Ectodermal cell (in vitro differentiated cells): ENCODE results near the gene CNTLN.
"Not testable (repeated sequence)": the region's sequence is repeated elsewhere in the genome, so short reads cannot be mapped to it uniquely, and the experiment has no call there.

Experiments used
- H3K27ac ChIP-seq: 2 replicates; pipeline ENCODE4 v1.7.0; 2013; ENCODE audit warnings: mild to moderate bottlenecking, low read depth, low read length; ENCODE audit not compliant: insufficient read depth, poor library complexity, severe bottlenecking
- H3K27me3 ChIP-seq: 2 replicates; pipeline ENCODE4 v1.7.0; 2013; ENCODE audit warnings: mild to moderate bottlenecking, low read length; ENCODE audit not compliant: insufficient read depth, control insufficient read depth, poor library complexity, severe bottlenecking
- H3K36me3 ChIP-seq: one replicate; pipeline ENCODE4 v1.7.0; 2013; ENCODE audit warnings: low read length; ENCODE audit not compliant: control insufficient read depth, insufficient read depth
- H3K4me1 ChIP-seq: one replicate; pipeline ENCODE4 v1.7.0; 2013; ENCODE audit warnings: low read length; ENCODE audit not compliant: control insufficient read depth, insufficient read depth
- H3K4me3 ChIP-seq: 2 replicates; pipeline ENCODE4 v1.7.0; 2013; ENCODE audit warnings: low read depth, low read length, control low read depth; ENCODE audit not compliant: insufficient read depth
- H3K9me3 ChIP-seq: 2 replicates; pipeline ENCODE4 v1.7.0; 2013; ENCODE audit warnings: mild to moderate bottlenecking, low read length, moderate library complexity; ENCODE audit not compliant: control insufficient read depth
- WGBS, 2 experiments: methylation state at CpG; one replicate each; pipeline ENCODE4 v1.1.7; 2013; ENCODE audit warnings: missing lambda C conversion rate in 2 of 2; 5-methylcytosine and 5-hydroxymethylcytosine counted together

The CNTLN gene

DNA sequence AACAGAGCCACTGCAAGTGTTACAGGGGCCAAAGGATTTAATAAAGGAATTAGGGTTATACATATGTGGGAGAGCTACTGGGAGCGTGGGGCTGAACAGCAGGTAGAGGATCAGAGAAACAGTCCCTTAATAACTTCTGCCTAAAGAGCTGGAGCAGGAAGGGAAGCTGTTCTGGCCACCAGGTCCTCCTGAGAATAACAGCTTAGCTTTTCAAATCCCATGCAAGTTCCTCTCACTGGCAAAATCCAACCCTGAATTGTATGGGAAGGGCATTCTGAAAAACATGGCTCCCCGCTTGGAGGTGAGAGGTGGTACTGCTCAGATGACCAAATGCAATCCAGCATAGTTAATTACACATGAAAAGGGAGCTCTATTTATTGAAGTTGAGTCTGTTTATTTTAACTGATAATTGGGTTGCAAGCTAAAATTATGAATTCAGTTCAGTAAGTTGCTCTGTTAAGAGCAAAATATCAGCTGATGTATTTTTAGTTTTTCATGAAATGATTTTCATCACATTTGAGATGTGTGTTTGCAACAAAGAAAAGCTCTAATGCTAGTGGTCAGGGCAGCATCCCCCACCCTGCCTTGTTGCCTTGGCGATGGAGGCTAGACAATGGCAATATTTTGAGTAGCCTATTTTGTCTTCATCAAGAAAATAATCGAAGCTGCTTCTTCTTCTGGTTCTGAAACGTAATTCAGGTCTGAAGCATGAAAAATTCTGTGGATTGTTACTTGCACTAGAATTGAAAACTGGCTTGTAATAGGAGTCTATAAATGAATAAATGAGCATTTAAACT lies 385.6 kb downstream of the CNTLN start:
- 81 to 83% methylated on average over 5 of the region's 5 CpGs for WGBS, 2 experiments
- Histone ChIP-seq H3K27me3 (no peaks in the 10 kb centered on the region), H3K9me3 (no peaks in the 10 kb centered on the region), H3K4me1 (peaks cover 6% of the 10 kb centered on the region), H3K27ac (no peak overlapping the region), H3K4me3 (no peak overlapping the region), H3K36me3 (no peaks in the 10 kb centered on the region)

DNA sequence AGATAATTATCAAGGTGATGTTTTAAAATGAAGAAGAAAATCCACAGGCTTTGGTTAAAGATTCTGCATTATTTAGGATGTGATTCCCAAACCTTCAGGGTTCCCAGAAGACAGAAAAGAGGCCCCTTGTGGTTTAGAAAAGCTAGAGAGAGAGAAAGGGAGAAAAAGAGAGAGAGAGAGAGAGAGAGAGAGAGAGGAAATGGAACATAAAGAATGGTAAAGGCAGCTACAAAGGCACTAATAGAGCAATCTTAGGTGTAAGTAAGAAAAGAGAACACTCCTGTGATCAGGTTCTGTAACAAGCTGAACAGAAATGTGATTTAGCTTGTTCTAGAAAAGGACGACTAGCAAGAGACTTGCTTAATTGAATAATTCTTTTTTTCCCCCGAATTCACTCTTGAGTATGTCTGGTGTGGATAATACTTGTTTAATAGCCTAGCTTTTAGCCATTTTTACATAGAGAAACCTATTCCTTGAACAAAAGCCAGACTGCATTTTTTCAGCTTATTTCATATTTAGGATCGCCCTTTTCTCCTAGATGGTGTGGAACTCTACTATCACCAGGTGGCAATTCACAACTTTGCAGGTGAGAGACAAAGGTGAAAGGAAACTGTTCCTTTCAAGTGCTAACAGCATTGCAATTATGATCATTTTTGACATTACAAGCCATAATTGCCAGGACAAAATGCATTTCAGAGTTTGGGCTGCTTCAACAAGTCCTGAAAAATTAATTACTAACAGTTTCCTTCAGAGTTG lies 386.4 kb downstream of the CNTLN start:
- H3K4me3 ChIP-seq = no peak overlapping the region
- no peaks in the 10 kb centered on the region for H3K27me3 ChIP-seq
- 92 to 96% methylated on average over 2 to 3 of the region's 3 CpGs for WGBS, 2 experiments
- H3K36me3 ChIP-seq = no peaks in the 10 kb centered on the region
- no peaks in the 10 kb centered on the region for H3K9me3 ChIP-seq
- H3K27ac ChIP-seq = no peak overlapping the region
- peaks cover 6% of the 10 kb centered on the region for H3K4me1 ChIP-seq

DNA sequence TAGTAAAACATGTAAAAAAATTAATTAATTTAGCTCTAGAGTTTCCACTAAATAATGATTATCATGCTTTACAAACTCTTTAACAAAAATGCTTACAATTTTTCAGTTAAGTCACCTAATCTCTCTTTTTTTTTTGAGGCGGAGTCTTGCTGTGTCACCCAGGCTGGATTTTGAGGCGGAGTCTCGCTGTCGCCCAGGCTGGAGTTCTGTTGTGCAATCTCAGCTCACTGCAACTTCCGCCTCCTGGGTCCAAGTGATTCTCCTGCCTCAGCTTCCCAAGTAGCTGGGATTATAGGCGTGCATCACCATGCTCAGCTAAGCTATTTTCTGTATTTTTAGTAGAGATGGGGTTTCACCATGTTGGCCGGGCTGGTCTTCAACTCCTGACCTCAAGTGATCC lies 391.9 kb downstream of the CNTLN start:
- H3K27me3 ChIP-seq = not testable (repeated sequence)
- WGBS, 2 experiments = 86 to 93% methylated on average over 7 of the region's 7 CpGs

DNA sequence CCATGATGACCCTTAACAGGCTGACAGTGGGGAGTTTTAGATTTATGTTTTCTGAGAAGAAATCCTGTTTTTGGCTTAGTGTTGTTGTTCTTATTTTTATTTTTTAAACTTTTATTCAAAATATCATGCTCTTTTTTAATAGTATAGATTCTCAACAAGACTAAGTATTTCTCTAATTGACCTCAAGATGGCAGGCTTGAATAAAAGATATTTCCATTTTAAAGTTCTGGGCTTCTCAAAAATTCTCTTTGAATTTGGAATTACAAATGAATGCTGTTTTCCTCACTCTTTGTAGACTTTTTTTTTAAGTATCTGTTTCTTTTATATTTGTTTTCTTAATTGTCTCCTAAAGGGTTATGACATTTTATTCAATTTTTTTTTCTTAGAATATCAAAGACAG lies 394.0 kb downstream of the CNTLN start:
- Histone ChIP-seq H3K4me3 (no peak overlapping the region), H3K4me1 (no peaks in the 10 kb centered on the region), H3K36me3 (no peaks in the 10 kb centered on the region), H3K27me3 (no peaks in the 10 kb centered on the region), H3K9me3 (no peaks in the 10 kb centered on the region), H3K27ac (no peak overlapping the region)

More for the DNA sequence above, 391.9 kb downstream of the CNTLN start:
- not testable (repeated sequence) for H3K27ac ChIP-seq, H3K4me3 ChIP-seq, H3K36me3 ChIP-seq, H3K9me3 ChIP-seq, H3K4me1 ChIP-seq

DNA sequence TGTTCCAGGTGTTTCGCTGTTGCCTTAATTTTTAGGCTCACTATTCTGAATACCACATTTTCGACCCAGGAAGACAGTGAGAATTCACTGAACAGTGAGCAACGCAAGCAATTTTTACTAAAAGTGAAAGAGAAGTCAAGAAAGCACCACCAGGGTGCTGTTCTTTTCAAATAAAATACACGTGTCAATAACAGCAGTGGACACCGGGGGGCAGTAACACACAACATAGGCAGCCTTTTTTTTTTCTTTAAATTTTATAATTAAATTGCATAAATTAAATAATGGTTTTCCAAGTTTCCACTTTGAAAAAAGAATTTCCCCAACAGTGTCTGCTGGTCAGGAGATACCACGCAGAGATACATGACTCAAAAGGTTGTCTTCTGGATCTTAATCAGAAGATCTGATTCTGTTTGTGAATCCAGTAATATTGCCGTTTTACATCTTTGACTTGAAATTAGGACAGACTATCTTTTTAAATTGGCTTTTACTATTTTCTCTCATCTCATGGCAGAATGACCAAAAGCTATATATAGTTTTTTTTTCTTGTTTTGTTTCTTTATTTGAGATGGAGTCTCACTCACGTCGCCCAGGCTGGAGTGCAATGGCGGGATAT lies 396.9 kb downstream of the CNTLN start:
- Histone ChIP-seq H3K27ac (no peak overlapping the region), H3K27me3 (no peaks in the 10 kb centered on the region), H3K4me1 (no peaks in the 10 kb centered on the region), H3K36me3 (no peaks in the 10 kb centered on the region), H3K4me3 (no peak overlapping the region), H3K9me3 (no peaks in the 10 kb centered on the region)
- WGBS, 2 experiments = 39 to 55% methylated on average over 8 to 10 of the region's 10 CpGs

DNA sequence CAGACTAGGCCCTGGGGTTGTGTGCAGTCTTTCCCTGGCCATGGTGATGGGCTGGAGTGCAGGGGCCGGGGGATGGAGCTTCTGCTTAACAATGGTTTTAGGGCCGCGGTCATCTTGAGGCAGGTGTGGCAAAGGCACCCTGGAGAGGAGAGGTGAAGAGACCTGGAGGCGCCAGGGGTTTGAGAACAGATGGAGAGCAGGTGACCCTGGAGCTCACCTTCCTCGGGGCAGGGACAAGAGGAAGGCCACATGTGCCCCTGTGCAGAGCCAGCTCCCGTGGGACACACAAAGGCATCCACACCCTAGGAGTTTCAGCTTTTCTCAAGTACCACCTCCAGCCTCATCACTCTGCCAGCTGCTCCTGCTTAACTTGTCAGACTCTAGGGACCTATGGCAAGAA lies 397.6 kb downstream of the CNTLN start:
- Histone ChIP-seq H3K27me3 (no peaks in the 10 kb centered on the region), H3K4me3 (no peak overlapping the region), H3K36me3 (no peaks in the 10 kb centered on the region), H3K27ac (no peak overlapping the region), H3K4me1 (no peaks in the 10 kb centered on the region), H3K9me3 (no peaks in the 10 kb centered on the region)
- 86 to 94% methylated on average over 6 of the region's 6 CpGs for WGBS, 2 experiments

DNA sequence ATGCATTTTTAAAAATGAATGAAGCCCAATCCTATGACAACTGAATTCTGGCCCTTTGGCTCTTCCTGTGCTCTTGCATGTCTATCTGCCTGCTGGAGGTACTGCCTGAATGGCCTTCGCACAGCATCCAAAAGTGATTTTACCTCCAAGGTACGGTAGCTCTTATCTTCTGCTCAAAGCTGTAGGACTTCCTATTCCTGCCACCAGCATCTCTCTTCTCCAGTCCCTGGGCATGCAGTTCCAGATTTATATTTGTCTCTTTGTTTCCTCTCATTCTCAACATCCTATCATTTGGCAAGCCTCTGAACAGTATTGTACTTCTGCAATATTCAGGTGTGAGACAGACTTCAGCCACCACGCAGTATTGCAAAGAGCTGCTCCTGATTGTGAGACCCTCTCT lies 400.3 kb downstream of the CNTLN start:
- no peaks in the 10 kb centered on the region for H3K4me1 ChIP-seq
- WGBS, 2 experiments = 93 to 94% methylated on average over 3 of the region's 3 CpGs
- no peaks in the 10 kb centered on the region for H3K27me3 ChIP-seq
- H3K4me3 ChIP-seq = no peak overlapping the region
- H3K9me3 ChIP-seq = no peaks in the 10 kb centered on the region
- no peaks in the 10 kb centered on the region for H3K36me3 ChIP-seq
- H3K27ac ChIP-seq = no peak overlapping the region

DNA sequence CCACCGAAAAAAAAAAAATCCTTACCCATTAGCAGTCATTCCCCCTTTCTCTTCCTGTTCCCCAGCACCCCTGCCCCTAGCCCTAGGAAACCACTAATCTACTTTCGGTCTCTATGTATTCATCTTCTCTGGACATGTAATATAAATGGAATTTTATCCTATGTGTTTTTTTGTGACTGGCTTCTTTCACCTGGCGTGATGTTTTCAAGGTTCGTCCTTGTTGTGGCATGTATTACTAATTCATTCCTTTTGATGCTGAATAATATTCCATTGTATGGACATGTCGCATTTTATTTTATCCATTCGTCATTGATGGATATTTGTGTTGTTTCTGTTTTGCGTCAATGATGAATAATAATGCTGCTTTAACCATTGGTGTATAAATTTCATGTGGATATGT lies 401.2 kb downstream of the CNTLN start:
- WGBS, 2 experiments = 94% methylated on average over 5 to 6 of the region's 7 CpGs
- no peak overlapping the region for H3K4me3 ChIP-seq
- H3K27me3 ChIP-seq = no peaks in the 10 kb centered on the region
- no peaks in the 10 kb centered on the region for H3K4me1 ChIP-seq
- no peak overlapping the region for H3K27ac ChIP-seq
- no peaks in the 10 kb centered on the region for H3K36me3 ChIP-seq
- H3K9me3 ChIP-seq = no peaks in the 10 kb centered on the region

DNA sequence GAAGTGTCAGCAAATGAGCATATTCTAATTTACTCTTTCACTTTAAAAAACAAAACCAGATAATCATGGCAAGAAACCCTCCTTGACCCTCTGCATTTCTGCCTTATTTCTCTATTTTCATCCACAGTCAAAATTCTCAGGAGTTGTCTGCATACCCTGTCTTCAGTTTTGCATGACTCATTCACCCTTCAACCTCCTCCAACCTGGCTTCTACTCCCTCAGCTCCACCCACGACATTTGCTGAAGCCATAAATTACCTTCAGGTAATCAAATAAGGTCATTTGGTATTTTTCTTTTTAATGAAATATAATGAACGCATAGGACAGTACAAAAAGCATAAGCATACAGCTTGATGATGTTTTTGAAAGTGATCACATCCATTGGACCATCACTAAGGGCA lies 416.2 kb downstream of the CNTLN start:
- H3K27me3 ChIP-seq = no peaks in the 10 kb centered on the region
- 77 to 92% methylated on average over 2 of the region's 2 CpGs for WGBS, 2 experiments
- peaks cover 2% of the 10 kb centered on the region for H3K9me3 ChIP-seq
- H3K4me3 ChIP-seq = no peak overlapping the region
- H3K27ac ChIP-seq = no peak overlapping the region
- H3K36me3 ChIP-seq = no peaks in the 10 kb centered on the region
- H3K4me1 ChIP-seq = no peaks in the 10 kb centered on the region
